GM19099 (cell line): Measurements from ENCODE around the gene ODAD4.

Experiments used
- POLR2A ChIP-seq: IDR thresholded peaks from 3 replicates; pipeline ENCODE4 v1.6.1; 2011; ENCODE audit warnings: low read depth; ENCODE audit not compliant: insufficient read length; ENCODE audit errors: extremely low read depth

Gene ODAD4

DNA sequence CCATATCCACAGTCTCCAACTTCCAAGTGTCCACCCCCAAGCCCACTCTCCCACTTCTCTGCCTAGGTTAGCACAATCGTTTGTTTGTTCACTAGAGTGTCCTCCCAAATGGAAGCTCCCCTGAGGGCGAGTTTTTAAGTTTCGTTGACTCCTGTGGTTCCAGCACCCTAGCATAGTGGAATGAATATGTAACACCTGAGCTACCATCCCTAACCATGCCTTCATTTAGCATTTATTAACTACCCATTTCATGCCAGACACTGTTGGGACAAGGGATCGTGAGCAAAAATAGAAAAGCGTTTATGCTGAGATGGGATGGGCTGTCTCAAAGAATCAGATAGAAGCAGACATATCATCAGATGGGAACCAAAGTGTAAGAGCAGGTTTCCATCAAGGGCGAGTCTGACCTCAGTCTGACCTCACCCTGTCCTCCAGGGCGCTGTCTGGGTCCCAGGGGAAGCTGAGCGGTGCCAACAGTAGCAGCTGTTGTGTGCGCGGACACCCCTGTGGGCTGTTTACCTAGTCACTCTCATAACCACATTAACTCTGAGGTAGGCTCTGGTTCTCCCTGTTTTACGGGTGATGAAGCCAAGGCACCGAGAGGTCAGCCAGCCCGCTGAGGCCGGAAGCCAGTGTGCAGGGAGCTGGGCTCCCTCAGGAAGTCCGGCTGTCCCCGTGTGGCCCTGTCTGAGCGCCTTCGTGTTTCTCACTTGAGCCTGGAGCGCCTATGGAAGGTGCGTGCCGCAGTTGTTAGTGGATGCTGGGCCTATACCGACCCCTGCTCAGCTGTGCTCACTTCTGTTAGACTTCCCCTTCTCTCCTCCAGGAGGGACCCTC, 42.4 kb downstream of the ODAD4 start:
- no peak for TF ChIP-seq POLR2A

DNA sequence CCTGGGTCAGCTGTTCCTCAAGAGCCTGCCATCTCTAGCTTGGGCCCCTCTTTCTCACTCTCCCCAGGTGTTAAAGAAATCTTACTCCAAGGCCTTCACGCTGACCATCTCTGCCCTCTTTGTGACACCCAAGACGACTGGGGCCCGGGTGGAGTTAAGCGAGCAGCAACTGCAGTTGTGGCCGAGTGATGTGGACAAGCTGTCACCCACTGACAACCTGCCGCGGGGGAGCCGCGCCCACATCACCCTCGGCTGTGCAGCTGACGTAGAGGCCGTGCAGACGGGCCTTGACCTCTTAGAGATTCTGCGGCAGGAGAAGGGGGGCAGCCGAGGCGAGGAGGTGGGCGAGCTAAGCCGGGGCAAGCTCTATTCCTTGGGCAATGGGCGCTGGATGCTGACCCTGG, 43.0 kb downstream of the ODAD4 start:
- TF ChIP-seq POLR2A, result no peak

DNA sequence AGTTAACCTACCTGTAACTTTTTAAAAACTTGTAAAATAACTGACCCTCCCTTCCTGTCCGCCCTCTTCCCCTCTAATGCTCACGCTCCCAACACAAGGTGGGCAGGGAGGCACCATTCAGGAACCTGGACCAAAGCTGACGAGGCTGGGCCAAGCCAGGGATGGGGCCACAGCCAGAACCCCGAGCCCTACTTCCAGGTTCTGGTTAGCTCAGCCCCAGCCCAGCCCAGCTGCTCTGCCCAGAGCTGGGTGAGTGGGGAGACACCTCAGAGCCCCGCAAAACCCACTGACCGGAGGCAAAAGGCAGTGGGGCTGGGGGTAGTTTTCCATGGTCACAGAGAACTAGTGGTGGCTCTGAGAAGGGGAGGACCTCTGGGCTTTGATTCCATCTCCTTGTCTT, 43.6 kb downstream of the ODAD4 start:
- TF ChIP-seq POLR2A, result no peak

DNA sequence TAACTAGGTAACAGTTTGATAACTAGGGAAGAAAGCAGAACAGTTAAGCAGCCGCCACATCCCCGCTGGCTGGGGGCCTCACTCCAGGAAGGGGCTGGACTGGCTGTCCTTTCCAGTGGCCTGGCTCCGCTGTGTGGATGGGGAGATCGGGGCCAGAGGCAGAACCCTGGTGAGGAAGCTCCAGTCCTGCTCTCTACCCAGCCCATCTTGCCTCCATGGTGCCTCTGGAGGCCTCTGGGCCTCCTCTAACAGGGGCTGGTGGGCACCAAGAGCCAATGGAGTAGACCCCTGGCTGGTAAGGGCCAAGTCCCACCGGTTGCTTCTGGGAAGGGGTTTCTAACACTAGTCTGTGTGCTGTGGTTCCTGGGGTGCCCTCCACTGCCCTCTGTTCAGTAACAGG, 44.2 kb downstream of the ODAD4 start:
- no peak for TF ChIP-seq POLR2A

DNA sequence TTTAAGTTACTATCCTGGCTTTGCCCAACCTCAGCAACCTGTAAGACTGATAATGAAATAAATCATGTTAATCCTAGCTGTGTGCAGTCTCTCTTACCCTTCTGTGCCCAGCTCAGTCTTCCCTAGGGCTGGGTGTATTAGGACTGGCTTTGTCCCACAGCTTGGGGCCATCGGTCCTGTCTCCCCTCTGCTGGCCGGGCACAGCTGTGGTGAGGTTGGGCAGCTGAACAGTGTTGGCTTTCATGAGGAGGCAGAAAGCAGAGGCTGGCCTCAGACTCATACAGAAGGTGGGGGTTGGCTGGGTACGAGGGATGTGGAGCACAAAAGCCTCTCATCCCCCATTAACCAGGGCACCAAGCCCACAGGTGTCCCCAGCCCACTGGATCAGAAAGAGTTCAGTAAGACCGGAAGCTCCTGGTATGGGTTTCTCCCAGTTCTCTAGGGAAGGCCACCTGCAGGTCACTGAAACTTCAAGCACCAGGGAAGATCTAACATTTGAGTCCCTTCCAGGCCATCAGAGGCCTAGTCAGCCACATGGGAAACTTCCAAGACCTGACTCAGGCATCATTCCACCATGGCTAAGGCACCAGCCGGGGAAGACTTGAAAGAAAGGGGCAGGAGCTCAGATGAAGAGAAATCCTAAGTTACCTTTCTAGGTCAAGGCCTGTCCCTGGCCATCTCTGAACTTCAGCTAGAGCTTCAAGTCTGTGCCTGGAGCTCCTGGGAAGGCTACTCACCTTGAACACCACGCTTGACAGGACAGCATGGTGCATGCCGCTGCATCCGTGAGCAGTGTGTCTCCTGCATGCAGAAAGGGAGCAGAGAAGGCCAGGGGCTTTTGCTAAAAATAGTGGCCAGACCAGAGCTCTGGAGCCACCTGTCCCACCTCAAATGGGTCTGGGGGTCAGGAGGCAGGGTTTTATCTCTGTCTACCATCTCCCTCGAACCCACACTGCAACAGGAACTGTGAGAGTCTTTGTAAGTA, 45.0 kb downstream of the ODAD4 start:
- TF ChIP-seq POLR2A, result no peak

DNA sequence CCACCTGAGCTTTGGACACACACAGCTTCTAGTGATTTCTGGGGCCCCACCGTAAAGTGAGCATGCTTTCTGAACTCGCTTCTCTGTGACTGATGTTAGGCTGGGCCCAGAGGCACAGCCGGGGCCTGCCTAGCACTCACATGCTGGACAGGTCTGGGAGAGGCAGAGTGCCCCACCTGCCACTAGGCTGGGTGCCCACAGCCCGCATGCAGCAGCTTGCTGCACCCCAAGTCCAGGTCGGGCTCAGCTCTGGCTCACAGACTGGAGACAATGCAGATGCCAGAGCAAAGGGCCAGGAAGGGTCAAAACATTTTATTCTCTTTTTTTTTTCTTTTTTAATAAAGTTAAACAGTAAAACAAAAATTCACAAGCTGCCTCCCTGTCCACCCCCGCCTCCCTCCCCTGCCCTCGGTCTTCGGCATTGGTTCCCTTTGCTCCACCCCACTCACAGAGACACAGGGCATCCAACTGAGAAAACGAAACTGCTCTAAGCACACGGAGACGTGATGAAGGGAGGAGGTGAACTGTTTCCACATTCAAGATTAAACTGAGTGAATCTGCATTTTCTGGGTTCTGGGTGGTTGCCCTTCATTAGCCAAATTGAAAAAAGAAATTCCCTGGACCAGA, 45.8 kb downstream of the ODAD4 start:
- no peak for TF ChIP-seq POLR2A

DNA sequence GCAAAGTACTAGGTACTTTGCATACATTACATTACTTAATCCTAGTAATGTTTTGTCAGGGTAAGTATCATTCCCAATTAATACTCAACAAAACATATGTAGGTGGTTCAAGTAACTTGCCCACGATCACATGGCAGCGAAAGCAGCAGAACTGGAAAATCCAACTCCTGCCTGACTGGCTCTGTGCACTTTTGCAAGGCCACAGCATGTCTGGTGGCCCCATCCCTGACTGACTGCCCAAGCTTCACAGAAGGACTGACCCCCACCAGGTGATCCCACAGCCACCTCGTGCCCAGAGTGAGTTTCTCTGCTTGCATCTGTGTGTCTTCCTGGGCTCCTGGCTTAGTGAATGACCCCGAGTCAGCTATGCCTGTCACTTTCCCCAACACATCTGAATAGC, 47.6 kb downstream of the ODAD4 start:
- no peak for TF ChIP-seq POLR2A

DNA sequence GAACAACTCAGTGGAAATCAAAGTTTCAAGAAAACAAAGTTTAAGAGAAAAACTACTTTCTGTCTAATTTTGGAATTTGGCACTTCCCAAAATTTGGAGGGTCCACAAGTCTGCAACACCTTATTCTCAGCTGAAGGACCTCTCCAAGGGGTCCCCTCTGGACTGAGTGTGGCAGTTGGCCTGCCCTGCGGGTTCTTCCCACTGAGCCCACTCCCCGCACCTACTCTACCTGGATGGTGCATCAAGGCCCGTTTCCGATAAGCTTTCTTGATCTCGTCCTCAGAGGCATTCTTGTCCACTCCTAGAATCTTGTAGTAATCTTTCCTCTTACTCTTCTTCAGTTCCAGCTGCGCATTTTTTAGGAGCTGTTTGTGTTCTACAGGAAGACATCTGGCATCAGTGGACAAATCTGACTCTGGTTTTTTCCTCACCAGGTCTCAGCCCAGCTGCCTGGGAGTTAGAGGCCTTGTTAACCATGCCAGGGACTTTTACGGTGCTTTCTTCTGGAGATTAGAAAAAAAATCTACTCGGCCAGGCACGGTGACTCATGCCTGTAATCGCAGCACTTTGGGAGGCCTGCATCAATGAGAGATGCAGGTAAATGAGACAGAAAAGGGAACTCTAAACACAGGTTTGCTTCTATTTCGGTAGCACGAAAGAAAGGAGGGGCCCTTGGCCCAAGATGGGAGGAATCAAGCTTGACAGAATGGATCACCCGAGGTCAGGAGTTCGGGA, 51.8 kb downstream of the ODAD4 start:
- TF ChIP-seq POLR2A, result no peak

DNA sequence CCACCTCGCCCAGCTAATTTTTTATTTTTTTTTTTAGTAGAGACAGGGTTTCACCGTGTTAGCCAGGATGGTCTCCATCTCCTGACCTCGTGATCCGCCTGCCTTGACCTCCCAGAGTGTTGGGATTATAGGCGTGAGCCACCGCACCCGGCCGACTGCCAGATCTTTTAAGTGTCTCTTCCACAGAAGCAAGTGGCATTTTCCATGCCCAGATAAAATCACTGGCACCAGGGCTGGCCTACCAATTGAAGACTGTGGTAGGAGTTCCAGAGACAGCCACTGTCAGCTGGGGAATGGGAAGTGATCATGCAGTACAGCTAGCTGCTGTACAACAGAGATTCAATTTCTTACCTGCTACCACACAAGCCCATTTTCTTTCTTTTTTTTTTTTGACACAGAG, 54.0 kb downstream of the ODAD4 start:
- no peak for TF ChIP-seq POLR2A

DNA sequence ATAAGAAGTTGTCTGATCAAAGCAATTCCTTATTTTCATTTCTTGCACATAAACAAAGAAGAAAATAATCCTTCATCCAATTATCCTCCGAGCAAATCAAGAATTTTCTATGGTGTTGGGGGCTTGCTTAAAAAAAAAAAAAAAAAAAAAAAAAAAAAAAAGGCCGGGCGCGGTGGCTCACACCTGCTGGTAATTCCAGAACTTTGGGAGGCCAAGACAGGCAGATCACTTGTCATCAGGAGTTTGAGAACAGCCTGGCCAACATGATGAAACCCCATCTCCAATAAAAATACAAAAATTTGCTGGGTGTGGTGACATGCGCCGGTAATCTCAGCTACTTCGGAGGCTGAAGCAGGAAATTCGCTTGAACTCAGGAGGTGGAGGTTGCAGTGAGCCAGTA, 55.5 kb downstream of the ODAD4 start:
- TF ChIP-seq POLR2A, result no peak

DNA sequence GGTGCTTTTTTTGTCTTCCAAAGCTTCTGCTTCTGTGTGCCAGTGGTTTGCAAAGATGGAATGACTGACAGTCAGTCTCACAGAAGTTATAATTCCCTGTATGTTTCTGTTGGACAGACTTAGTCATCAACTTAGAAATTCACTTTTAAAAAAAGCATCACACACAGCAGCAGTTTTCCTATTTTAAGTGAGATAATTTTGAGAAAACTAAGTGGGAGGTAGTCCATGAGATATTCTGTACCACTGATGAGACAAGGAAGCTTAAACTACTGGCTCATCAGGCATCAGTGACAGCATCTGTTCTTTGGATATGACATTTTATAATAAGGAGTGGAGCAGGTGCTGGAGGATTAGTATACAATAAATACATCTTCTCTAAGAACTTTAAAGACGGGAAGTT, 56.2 kb downstream of the ODAD4 start:
- TF ChIP-seq POLR2A, result no peak

DNA sequence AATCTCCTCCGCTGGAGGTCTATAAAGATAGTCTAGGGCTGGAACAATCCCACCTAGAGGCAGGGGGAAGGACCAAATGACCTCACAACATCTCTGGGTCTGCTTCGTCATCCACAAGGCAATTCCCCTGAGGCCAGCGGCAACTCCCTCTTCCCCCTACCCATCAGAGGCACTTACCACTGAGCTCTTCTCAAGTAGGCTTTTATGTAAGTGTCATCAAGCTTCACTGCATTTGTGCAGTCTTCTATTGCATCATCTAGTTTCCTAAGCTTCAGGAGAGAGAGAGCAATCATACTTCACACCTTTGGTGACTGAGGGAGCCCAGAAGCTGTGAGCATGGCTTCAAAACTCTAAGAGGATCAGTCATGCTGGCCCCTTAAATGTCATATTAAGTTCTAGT, 57.2 kb downstream of the ODAD4 start:
- TF ChIP-seq POLR2A, result no peak

DNA sequence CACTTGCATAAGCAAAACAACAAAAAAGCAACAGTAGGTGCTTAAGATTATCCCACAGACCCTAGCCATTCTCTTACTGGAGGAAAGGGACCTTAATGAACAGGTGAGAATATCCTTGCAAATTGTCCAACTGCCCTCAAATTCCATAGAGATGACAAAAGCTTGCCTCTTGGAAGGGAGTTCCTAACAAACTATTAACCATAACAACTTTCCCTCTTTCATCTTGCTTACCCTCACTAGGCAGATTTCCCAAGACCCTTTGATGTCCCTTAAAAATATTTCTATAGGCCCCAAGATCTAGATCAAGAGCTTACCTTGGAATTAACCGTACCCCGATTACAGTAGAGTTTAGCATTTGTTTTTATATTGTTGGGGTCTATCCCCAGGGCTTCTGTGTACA, 58.0 kb downstream of the ODAD4 start:
- no peak for TF ChIP-seq POLR2A

DNA sequence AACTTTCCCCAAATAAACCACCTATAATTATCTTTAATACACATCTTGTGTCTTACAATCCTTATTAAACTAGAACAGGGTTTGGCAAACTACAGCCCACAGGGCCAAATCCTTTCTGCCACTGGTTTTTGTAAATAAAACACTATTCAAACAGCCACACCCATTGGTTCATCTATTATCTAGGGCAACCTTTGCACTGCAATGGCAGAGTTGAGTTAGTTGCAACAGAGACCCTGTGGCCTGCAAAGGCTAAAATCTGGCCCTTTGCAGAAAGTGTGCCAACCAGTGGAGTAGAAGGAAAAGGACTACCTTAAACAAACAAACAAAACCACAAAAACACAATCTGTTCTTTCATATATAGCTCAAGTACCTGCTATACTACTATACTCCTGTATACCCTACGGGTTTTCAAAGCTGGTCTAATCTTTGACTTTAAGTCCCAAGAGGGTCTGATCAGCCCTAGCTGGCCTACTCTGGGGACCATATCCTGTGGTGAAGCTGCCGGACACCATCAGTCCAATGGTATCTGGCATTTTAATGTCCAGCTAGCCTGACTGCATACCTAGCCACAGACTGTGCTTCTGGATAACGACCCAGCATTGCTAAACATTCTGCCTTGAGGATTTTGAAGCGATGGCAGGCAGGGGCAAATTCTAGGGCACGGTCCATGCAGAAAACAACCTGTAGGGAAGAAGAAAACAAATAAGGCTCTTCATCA, 59.4 kb downstream of the ODAD4 start:
- TF ChIP-seq POLR2A, result no peak
